MCF 10A (cell line): ENCODE results near the gene EEF1AKMT2. TPM values are rescaled to one million over a fixed set of nuclear protein-coding genes. Genes with fewer than 3 reads are reported as not detected.
"Not testable (repeated sequence)": the region's sequence is repeated elsewhere in the genome, so short reads cannot be mapped to it uniquely, and the experiment has no call there.

Experiments
- BruUV-seq: library from RNA; stranded (reverse); fragments of 400-500 nt; replicated peaks from 2 replicates; lab custom pipeline; 2021; lab: Mats Ljungman, UMichigan
- CTCF ChIA-PET: fragments of 300-600 bp; sonication (Branson Sonifier 250); formaldehyde crosslinking; extraction: SDS; loops from one replicate; lab custom pipeline; 2021; ENCODE audit warnings: antibody characterized with exemption, inconsistent platforms; lab: Yijun Ruan, JAX
- POLR2A ChIA-PET: fragments of 300-600, 350-650 bp; sonication (Branson Sonifier 250); formaldehyde crosslinking; extraction: SDS; loops from one replicate; lab custom pipeline; 2020; ENCODE audit warnings: antibody characterized with exemption, inconsistent platforms; lab: Yijun Ruan, JAX
- DNase-seq: peaks from one replicate; pipeline ENCODE4 v3.0.0-alpha.2; 2018; ENCODE audit not compliant: unreplicated experiment
- H3K27ac Mint-ChIP-seq: one replicate; pipeline ENCODE4 v1.8.0; 2022; ENCODE audit warnings: mild to moderate bottlenecking, low read depth, mixed read lengths; ENCODE audit not compliant: unreplicated experiment
- H3K27me3 Mint-ChIP-seq: one replicate; pipeline ENCODE4 v1.8.0; 2022; ENCODE audit warnings: mixed read lengths; ENCODE audit not compliant: insufficient read depth, unreplicated experiment
- H3K36me3 Mint-ChIP-seq: one replicate; pipeline ENCODE4 v1.8.0; 2022; ENCODE audit warnings: mild to moderate bottlenecking, moderate library complexity, mixed read lengths; ENCODE audit not compliant: insufficient read depth, unreplicated experiment
- H3K4me1 Mint-ChIP-seq: one replicate; pipeline ENCODE4 v1.8.0; 2022; ENCODE audit warnings: mixed read lengths; ENCODE audit not compliant: insufficient read depth, unreplicated experiment
- H3K4me3 Mint-ChIP-seq: one replicate; pipeline ENCODE4 v1.8.0; 2022; ENCODE audit warnings: mild to moderate bottlenecking, moderate library complexity, mixed read lengths; ENCODE audit not compliant: unreplicated experiment
- H3K9me3 Mint-ChIP-seq: one replicate; pipeline ENCODE4 v1.8.0; 2022; ENCODE audit warnings: mixed read lengths; ENCODE audit not compliant: unreplicated experiment
- CTCF ChIP-seq: fragments of 200-600 bp; IDR thresholded peaks from one replicate; pipeline ENCODE4 v1.8.0; 2022; ENCODE audit warnings: antibody characterized with exemption, mild to moderate bottlenecking; ENCODE audit not compliant: unreplicated experiment
- intact Hi-C: fragments of 100-400 bp; cut with micrococcal nuclease; formaldehyde crosslinking; loops from 2 replicates; pipeline ENCODE4 v1.14.1; 2022
- total RNA-seq: library from RNA; stranded (reverse); gene quantifications from 2 replicates; pipeline ENCODE4 v1.2.3, GENCODE V29; 2022

Gene EEF1AKMT2
- total RNA-seq, 1 experiment from 2014 or later: 17.5 TPM

DNA sequence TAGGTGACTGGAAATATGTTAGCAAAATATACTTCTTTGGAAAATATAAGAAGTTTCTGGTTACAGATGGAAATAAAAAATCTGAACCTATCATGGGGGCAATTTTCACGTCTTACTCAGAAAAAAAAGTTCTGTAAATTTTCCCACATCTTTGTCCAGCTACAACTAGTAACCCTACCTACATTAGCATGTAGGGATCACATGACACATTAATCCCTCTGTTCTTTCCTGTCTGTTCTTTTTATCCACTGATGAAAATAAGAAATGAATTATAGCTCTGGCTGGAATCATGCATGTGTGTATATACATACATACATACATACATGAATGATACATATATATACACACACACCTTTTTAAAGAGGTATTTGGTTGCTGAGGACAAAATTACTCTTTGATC lies 43.9 kb downstream of the EEF1AKMT2 start:
- TF ChIP-seq CTCF: no peak
- peaks cover 42% of the 10 kb centered on the region for H3K36me3 Mint-ChIP-seq
- intact Hi-C loops: no loop called here
- DNase-seq: no peak
- ChIA-PET POLR2A (interaction anchor here (0.7 to 3.5 kb wide), 9 partner anchors 11 to 330 kb away, joined by 3 to 23 read pairs (median 4); partner anchors contain the start of genes ABRAXAS2 and EEF1AKMT2), CTCF (interaction anchor here (0.6 to 5.8 kb wide), 10 partner anchors 9 to 1718 kb away, joined by 3 to 42 read pairs (median 4); no protein-coding TSS in a partner anchor)
- H3K4me1 Mint-ChIP-seq: peaks cover 11% of the 10 kb centered on the region
- H3K27ac Mint-ChIP-seq: no peak overlapping the region
- BruUV-seq: no TSS peak
- no peak overlapping the region for H3K4me3 Mint-ChIP-seq
- no peaks in the 10 kb centered on the region for H3K9me3 Mint-ChIP-seq
- H3K27me3 Mint-ChIP-seq: no peaks in the 10 kb centered on the region

DNA sequence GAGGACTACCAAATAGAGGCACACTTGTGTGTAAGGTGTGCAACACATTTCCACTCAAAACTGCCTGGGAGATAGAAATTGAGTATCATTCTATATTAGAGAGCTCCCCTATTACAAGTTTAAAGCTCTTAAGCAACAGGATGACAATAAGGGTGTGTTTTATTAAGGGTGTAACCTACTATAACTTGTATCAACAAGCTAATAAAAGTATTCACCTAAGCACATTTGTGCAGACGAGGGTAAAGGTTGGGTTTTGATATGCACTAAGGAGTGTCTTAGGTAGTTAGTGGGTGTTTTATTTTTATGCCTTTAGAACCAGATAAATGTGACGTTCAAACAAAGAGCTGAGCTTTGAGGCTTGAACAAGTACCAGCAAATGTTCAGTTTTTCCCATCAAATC lies 44.7 kb downstream of the EEF1AKMT2 start:
- Mint-ChIP-seq H3K4me3 (no peak overlapping the region), H3K36me3 (peaks cover 38% of the 10 kb centered on the region), H3K27ac (no peak overlapping the region), H3K27me3 (no peaks in the 10 kb centered on the region), H3K9me3 (no peaks in the 10 kb centered on the region), H3K4me1 (peaks cover 11% of the 10 kb centered on the region)
- DNase-seq: no peak
- ChIA-PET POLR2A (interaction anchor here (0.7 to 3.5 kb wide), 7 partner anchors 9 to 698 kb away, joined by 3 to 23 read pairs (median 5); partner anchors contain the start of genes ABRAXAS2 and EEF1AKMT2), CTCF (interaction anchor here (0.7 to 5.8 kb wide), 11 partner anchors 10 to 217 kb away, joined by 3 to 42 read pairs (median 5); no protein-coding TSS in a partner anchor)
- no TSS peak for BruUV-seq
- intact Hi-C loops: no loop called here
- no peak for TF ChIP-seq CTCF

DNA sequence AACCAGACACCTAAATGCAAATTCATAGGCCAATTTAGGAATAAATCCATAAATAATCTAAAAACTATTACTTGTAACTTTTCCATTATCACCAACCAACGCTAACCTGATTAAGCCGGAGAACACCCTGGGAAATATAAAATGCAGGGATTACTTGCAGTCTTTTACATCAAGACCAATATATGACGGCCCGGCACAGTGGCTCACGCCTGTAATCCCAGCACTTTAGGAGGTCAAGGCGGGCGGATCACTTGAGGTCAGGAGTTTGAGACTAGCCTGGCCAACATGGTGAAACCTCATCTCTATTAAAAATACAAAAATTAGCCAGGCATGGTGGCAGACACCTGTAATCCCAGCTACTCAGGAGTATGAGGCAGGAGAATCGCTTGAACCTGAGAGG lies 45.2 kb downstream of the EEF1AKMT2 start:
- H3K9me3 Mint-ChIP-seq, H3K27ac Mint-ChIP-seq, H3K27me3 Mint-ChIP-seq, DNase-seq, intact Hi-C loops, H3K4me3 Mint-ChIP-seq, BruUV-seq: not testable (repeated sequence)
- POLR2A ChIA-PET: interaction anchor here (0.7 to 3.5 kb wide), 8 partner anchors 9 to 697 kb away, joined by 3 to 23 read pairs (median 5); partner anchors contain the start of genes ABRAXAS2 and EEF1AKMT2
- H3K4me1 Mint-ChIP-seq: peaks cover 15% of the 10 kb centered on the region
- peaks cover 36% of the 10 kb centered on the region for H3K36me3 Mint-ChIP-seq
- CTCF ChIA-PET: interaction anchor here (0.7 to 5.8 kb wide), 10 partner anchors 10 to 342 kb away, joined by 3 to 42 read pairs (median 6); no protein-coding TSS in a partner anchor

DNA sequence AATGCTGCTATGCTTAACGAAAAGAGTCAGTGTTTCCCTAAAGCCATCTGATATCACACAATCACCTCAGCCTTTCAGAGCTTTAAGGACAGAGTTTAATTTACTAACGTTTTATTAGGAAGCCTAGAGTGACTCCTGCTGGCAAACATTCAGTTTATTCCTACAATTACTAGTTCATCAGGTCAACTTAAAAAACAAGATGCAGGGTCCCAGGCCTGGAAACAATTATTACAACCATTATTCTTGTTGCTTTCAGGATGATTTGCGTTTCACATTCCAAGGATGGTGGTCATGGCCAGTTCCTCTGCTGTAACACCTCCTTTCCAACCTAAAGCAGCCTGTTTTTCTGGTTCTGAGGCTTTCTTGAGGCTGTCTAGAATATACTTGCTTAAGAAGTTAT lies 46.0 kb downstream of the EEF1AKMT2 start:
- no peak overlapping the region for H3K4me3 Mint-ChIP-seq
- ChIA-PET CTCF (interaction anchor here (0.6 to 5.8 kb wide), 22 partner anchors 9 to 742 kb away, joined by 3 to 42 read pairs (median 4); no protein-coding TSS in a partner anchor), POLR2A (interaction anchor here (0.6 to 3.5 kb wide), 15 partner anchors 9 to 1780 kb away, joined by 3 to 23 read pairs (median 4); partner anchors contain the start of gene EEF1AKMT2)
- peak overlapping the region; percentile 75 for H3K27ac Mint-ChIP-seq
- no peaks in the 10 kb centered on the region for H3K9me3 Mint-ChIP-seq
- peak; percentile 34 for TF ChIP-seq CTCF
- no TSS peak for BruUV-seq
- intact Hi-C loops: no loop called here
- H3K36me3 Mint-ChIP-seq: peaks cover 29% of the 10 kb centered on the region
- DNase-seq: peak; percentile 49
- peaks cover 22% of the 10 kb centered on the region for H3K4me1 Mint-ChIP-seq
- H3K27me3 Mint-ChIP-seq: no peaks in the 10 kb centered on the region
